HepG2 (cell line): Measurements from ENCODE around the gene AP1M1. TPM values are rescaled to one million over a fixed set of nuclear protein-coding genes. Genes with fewer than 3 reads are reported as not detected.

Experiments
- CBFB ChIP-seq: sonication (generic); formaldehyde crosslinking; IDR thresholded peaks from 2 replicates; pipeline ENCODE4 v1.4.0; 2020; ENCODE audit warnings: missing genetic modification reagents
- CENPT ChIP-seq: sonication (generic); formaldehyde crosslinking; IDR thresholded peaks from 2 replicates; pipeline ENCODE4 v1.8.0; 2022; ENCODE audit warnings: low read depth, mild to moderate bottlenecking, moderate library complexity, missing genetic modification reagents
- PRDM4 ChIP-seq: sonication (generic); formaldehyde crosslinking; IDR thresholded peaks from 2 replicates; pipeline ENCODE4 v1.9.0; 2021; ENCODE audit warnings: missing genetic modification reagents, borderline replicate concordance
- SOX6 ChIP-seq, 2 experiments: fragments of 450-650 bp in 1 of 2; sonication (generic) in 1 of 2; formaldehyde crosslinking in 1 of 2; IDR thresholded peaks; 2 replicates each; pipeline versions ENCODE4 v1.4.0 to v1.6.1; 2017 to 2020; ENCODE audit warnings: antibody characterized with exemption in 1 of 2, mild to moderate bottlenecking in 1 of 2, missing genetic modification reagents in 1 of 2
- SP140L ChIP-seq: sonication (generic); formaldehyde crosslinking; IDR thresholded peaks from 2 replicates; pipeline ENCODE4 v1.4.0; 2020; ENCODE audit warnings: missing genetic modification reagents, borderline replicate concordance
- THAP11 ChIP-seq: IDR thresholded peaks from 2 replicates; pipeline ENCODE4 v1.6.1; 2016; ENCODE audit warnings: missing biosample characterization, missing genetic modification reagents
- ZNF124 ChIP-seq: sonication (generic); formaldehyde crosslinking; IDR thresholded peaks from 2 replicates; pipeline ENCODE4 v1.4.0; 2020; ENCODE audit warnings: missing genetic modification reagents
- ZNF589 ChIP-seq: sonication (generic); formaldehyde crosslinking; conservative IDR thresholded peaks from 2 replicates; pipeline ENCODE4 v1.8.0; 2022; ENCODE audit warnings: mild to moderate bottlenecking, moderate library complexity, missing genetic modification reagents
- polyA plus RNA-seq, 8 experiments: library from polyadenylated mRNA; depleted of rRNA in 3 of 8; stranded (reverse) in 7 of 8; unstranded in 1 of 8; fragments of >200 nt; fragmentation: Illumina TruSeq in 4 of 8; extraction: Trizol in 4 of 8; gene quantifications; 2 replicates each; pipeline versions ENCODE4 v1.2.1 to v1.2.3, GENCODE V29; 2011 to 2016; ENCODE audit warnings: low read depth in 4 of 8, missing spikeins in 1 of 8, mixed read lengths in 1 of 8; ENCODE audit not compliant: insufficient read depth in 1 of 8
- total RNA-seq, 5 experiments: library from RNA; depleted of rRNA; stranded (reverse); fragments of >200 nt; fragmentation: Illumina TruSeq; extraction: Trizol; gene quantifications; 2 replicates each; pipeline ENCODE4 v1.2.3, GENCODE V29; 2016; ENCODE audit warnings: low read depth in 1 of 5
- TF ChIP-seq, protein P1 (sequence below): sonication (generic); formaldehyde crosslinking; IDR thresholded peaks from 2 replicates; pipeline ENCODE4 v1.5.1; 2020; ENCODE audit warnings: mild to moderate bottlenecking, missing genetic modification reagents, moderate library complexity
- TF ChIP-seq, protein P2 (sequence below): sonication (generic); formaldehyde crosslinking; IDR thresholded peaks from 2 replicates; pipeline ENCODE4 v1.5.1; 2020; ENCODE audit warnings: missing genetic modification reagents, mild to moderate bottlenecking, borderline replicate concordance
- TF ChIP-seq, protein P3 (sequence below): sonication (generic); formaldehyde crosslinking; IDR thresholded peaks from 2 replicates; pipeline ENCODE4 v1.5.0; 2020; ENCODE audit warnings: mild to moderate bottlenecking, low read depth, missing genetic modification reagents, borderline replicate concordance
- TF ChIP-seq, protein P4 (sequence below): sonication (generic); formaldehyde crosslinking; IDR thresholded peaks from 2 replicates; pipeline ENCODE4 v1.5.0; 2020; ENCODE audit warnings: missing genetic modification reagents
- TF ChIP-seq, protein P5 (sequence below): sonication (generic); formaldehyde crosslinking; IDR thresholded peaks from 2 replicates; pipeline ENCODE4 v1.4.0; 2020; ENCODE audit warnings: missing genetic modification reagents

The AP1M1 gene
- total and polyA plus RNA-seq, 2 of the 13 experiments (the other 11 are each of a cell fraction or from before 2014, with no cell fraction given) = 34.4 to 46.1 TPM

DNA sequence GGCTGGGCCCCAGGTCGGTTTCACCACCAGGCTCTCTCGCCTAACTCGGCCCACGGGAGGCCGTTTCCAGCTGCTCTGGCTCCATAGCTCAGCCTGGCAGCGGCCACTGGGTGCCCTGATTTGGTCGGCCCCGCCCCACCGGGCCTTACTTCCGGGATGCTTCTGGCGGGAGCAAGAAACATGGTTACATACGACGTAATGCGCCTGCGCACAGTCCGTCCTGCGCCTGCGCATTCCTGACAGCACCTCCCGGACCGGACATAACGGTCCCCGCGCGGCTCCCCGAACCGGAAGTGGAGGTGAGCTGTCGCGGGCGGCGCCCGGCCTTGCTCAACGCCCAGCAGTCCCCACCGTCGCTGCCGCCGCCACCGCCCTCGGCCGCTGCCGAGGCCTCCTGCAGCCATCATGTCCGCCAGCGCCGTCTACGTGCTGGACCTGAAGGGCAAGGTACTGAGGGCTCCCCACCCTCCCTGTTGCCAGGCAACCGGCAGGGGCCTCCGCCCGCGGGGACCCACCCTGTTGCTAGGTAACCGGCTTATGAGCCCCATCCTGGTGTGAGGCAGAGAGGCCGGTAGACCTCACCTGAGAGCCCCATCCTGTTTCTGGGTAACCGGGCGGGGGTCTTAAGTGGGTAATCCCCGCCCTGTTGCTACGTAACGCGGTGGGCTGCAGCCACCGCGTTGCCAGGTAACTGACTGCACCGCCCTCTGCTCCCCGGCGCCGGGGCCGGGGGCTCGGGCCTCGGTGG, at the start of gene AP1M1 (continued):
- TF ChIP-seq, protein P1, sequence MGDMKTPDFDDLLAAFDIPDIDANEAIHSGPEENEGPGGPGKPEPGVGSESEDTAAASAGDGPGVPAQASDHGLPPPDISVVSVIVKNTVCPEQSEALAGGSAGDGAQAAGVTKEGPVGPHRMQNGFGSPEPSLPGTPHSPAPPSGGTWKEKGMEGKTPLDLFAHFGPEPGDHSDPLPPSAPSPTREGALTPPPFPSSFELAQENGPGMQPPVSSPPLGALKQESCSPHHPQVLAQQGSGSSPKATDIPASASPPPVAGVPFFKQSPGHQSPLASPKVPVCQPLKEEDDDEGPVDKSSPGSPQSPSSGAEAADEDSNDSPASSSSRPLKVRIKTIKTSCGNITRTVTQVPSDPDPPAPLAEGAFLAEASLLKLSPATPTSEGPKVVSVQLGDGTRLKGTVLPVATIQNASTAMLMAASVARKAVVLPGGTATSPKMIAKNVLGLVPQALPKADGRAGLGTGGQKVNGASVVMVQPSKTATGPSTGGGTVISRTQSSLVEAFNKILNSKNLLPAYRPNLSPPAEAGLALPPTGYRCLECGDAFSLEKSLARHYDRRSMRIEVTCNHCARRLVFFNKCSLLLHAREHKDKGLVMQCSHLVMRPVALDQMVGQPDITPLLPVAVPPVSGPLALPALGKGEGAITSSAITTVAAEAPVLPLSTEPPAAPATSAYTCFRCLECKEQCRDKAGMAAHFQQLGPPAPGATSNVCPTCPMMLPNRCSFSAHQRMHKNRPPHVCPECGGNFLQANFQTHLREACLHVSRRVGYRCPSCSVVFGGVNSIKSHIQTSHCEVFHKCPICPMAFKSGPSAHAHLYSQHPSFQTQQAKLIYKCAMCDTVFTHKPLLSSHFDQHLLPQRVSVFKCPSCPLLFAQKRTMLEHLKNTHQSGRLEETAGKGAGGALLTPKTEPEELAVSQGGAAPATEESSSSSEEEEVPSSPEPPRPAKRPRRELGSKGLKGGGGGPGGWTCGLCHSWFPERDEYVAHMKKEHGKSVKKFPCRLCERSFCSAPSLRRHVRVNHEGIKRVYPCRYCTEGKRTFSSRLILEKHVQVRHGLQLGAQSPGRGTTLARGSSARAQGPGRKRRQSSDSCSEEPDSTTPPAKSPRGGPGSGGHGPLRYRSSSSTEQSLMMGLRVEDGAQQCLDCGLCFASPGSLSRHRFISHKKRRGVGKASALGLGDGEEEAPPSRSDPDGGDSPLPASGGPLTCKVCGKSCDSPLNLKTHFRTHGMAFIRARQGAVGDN = peak; percentile 91
- TF ChIP-seq, protein P2, sequence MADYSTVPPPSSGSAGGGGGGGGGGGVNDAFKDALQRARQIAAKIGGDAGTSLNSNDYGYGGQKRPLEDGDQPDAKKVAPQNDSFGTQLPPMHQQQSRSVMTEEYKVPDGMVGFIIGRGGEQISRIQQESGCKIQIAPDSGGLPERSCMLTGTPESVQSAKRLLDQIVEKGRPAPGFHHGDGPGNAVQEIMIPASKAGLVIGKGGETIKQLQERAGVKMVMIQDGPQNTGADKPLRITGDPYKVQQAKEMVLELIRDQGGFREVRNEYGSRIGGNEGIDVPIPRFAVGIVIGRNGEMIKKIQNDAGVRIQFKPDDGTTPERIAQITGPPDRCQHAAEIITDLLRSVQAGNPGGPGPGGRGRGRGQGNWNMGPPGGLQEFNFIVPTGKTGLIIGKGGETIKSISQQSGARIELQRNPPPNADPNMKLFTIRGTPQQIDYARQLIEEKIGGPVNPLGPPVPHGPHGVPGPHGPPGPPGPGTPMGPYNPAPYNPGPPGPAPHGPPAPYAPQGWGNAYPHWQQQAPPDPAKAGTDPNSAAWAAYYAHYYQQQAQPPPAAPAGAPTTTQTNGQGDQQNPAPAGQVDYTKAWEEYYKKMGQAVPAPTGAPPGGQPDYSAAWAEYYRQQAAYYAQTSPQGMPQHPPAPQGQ (CRISPR knock-in tag) = 0 out of 2 replicates have a peak, but pooled peaks have one; percentile 37
- TF ChIP-seq SP140L (CRISPR knock-in tag) = no peak; the same call in 1 of the 2 replicates
- TF ChIP-seq THAP11 = peak; percentile 91
- no peak for TF ChIP-seq PRDM4 (CRISPR knock-in tag)
- TF ChIP-seq, protein P3, sequence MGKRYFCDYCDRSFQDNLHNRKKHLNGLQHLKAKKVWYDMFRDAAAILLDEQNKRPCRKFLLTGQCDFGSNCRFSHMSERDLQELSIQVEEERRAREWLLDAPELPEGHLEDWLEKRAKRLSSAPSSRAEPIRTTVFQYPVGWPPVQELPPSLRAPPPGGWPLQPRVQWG (CRISPR knock-in tag) = no peak
- TF ChIP-seq CENPT (CRISPR knock-in tag) = no peak
- TF ChIP-seq SOX6 (IDR thresholded peaks at IDR 0.05) = no peak
- peak; percentile 60; the same call in 1 of the 2 replicates for TF ChIP-seq SOX6 (CRISPR knock-in tag; IDR thresholded peaks at IDR 0.05)
- no peak; the same call in 1 of the 2 replicates for TF ChIP-seq CBFB (CRISPR knock-in tag)
- peak; percentile 27; the same call in 1 of the 2 replicates for TF ChIP-seq ZNF124 (CRISPR knock-in tag)
- TF ChIP-seq, protein P4, sequence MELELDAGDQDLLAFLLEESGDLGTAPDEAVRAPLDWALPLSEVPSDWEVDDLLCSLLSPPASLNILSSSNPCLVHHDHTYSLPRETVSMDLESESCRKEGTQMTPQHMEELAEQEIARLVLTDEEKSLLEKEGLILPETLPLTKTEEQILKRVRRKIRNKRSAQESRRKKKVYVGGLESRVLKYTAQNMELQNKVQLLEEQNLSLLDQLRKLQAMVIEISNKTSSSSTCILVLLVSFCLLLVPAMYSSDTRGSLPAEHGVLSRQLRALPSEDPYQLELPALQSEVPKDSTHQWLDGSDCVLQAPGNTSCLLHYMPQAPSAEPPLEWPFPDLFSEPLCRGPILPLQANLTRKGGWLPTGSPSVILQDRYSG = no peak
- TF ChIP-seq ZNF589 = no peak
- TF ChIP-seq, protein P5, sequence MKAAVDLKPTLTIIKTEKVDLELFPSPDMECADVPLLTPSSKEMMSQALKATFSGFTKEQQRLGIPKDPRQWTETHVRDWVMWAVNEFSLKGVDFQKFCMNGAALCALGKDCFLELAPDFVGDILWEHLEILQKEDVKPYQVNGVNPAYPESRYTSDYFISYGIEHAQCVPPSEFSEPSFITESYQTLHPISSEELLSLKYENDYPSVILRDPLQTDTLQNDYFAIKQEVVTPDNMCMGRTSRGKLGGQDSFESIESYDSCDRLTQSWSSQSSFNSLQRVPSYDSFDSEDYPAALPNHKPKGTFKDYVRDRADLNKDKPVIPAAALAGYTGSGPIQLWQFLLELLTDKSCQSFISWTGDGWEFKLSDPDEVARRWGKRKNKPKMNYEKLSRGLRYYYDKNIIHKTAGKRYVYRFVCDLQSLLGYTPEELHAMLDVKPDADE (CRISPR knock-in tag) = no peak
